GM12864 (cell line): ENCODE results near the gene CACNB2.

ENCODE experiments used
- DNase-seq: peaks from one replicate; pipeline ENCODE4 v3.0.0-alpha.2; 2011; ENCODE audit warnings: low read depth
- H3K4me3 ChIP-seq: 2 replicates; pipeline ENCODE4 v1.5.1; 2011; ENCODE audit warnings: mild to moderate bottlenecking, low read depth, low read length, control low read depth
- CTCF ChIP-seq: IDR thresholded peaks from 2 replicates; pipeline ENCODE4 v1.5.1; 2011; ENCODE audit warnings: low read depth, mild to moderate bottlenecking, moderate library complexity, low read length, control low read depth, inconsistent platforms; ENCODE audit errors: missing control alignments

CACNB2 gene

GRCh38 chr10:18196806-18197550, 56.8 kb downstream of the CACNB2 start:
- TF ChIP-seq CTCF, result no peak
- no peak overlapping the region for H3K4me3 ChIP-seq
- DNase-seq, result no peak

- no peak overlapping the region for H3K4me3 ChIP-seq
- no peak for DNase-seq
- no peak for TF ChIP-seq CTCF
Measured at GRCh38 chr10:18197706-18198105, 57.5 kb downstream of the CACNB2 start.

- TF ChIP-seq CTCF, result no peak
- no peak overlapping the region for H3K4me3 ChIP-seq
- no peak for DNase-seq
Measured at GRCh38 chr10:18201877-18202276, 61.7 kb downstream of the CACNB2 start.

- TF ChIP-seq CTCF, result no peak
- DNase-seq, result no peak
- H3K4me3 ChIP-seq, result no peak overlapping the region
Measured at GRCh38 chr10:18202680-18203460, 62.6 kb downstream of the CACNB2 start.

GRCh38 chr10:18203471-18203870, 63.2 kb downstream of the CACNB2 start:
- no peak overlapping the region for H3K4me3 ChIP-seq
- no peak for TF ChIP-seq CTCF
- DNase-seq, result no peak

- no peak for DNase-seq
- TF ChIP-seq CTCF, result no peak
- H3K4me3 ChIP-seq, result no peak overlapping the region
Measured at GRCh38 chr10:18204039-18204835, 64.0 kb downstream of the CACNB2 start.
